CD1c-positive myeloid dendritic cell (primary cell): ENCODE measurements around the gene EXOC1L.

Experiments used
- DNase-seq: peaks from one replicate; pipeline ENCODE4 v3.0.0-alpha.2; 2016; ENCODE audit errors: extremely low spot score

EXOC1L gene

DNA sequence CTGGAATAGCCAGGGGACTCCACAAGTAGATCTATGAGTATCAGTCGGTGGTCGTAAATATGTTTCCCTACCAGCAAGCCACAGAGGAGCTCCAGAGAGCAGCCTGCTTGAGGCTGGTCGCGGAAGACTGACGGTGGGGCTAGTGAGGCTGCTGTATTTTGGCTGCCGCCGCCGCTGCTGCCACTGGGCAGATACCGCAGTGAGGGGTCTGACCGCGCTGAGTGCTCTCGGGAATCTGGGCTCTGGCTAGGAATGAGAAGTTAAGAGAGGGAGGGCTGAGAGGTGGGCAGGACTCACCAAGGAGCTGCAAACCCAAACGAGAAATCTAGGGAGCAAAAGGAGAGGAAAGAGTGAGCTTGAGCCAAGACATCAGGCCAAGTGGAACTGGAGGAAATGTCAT, at the start of gene EXOC1L:
Gene EXOC1L, plus strand, starts transcription at position 157 of the 400 bp plus-strand sequence. Its CDS starts 237 bp downstream, at position 394.
- DNase-seq: no peak

GRCh38 chr4:55770662-55771061, 48.9 kb upstream of the EXOC1L start:
- no peak for DNase-seq

DNA sequence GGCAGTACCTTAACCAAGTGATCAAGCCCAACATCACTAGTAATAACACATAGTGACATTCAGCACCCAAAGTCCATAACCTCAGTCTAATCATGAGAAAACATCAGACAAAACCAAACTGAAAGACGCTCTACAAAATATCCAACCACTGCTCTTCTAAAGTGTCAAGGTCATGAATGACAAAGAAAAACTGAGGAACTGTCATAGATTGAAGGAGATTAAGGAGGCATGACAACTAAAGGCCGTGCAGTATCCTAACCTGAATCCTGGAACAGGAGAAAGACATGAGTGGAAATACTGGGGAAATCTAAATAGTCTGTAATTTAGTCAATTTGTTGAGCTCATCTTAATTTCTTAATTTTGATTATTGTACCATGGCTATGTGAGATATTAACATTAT, 38.2 kb upstream of the EXOC1L start:
- DNase-seq: no peak

DNA sequence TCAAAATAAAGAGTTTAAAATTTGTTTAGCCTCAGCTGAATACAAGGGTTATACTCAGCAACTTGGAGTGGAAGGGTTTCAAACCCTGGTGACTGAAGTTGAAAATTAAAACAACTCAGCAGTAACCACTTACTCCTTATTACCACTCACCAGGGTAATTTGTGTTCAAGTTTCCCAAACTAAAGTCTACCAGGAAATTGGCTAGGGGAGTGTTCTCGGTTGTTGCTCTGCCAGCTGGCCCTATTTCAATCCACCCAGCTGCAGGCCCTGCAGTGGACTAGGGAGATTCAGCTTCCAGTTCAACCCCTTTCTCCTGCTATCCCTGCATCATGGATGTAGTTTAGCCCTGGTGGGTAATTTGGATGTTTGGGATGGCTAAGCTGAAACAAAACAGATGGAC, 37.8 kb upstream of the EXOC1L start:
- DNase-seq: no peak

DNA sequence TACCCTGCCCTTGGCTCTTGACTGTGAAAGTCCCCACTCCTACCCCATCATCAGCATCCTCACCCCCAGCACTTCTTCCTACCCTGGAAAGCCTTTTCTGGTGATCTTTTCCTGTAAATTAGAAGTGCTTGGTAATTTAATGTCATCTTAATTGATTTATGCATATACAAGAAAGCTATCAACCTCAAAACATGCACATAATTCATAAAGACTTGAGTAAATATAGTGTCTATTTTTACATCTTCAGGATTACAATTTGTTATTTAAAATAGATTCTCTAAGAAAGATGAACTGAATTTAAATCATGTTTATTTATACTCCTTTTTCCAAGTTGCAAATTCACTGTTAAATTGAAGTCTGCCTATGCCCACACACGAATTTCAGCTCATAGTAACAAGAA, 36.0 kb upstream of the EXOC1L start:
- DNase-seq: no peak

DNA sequence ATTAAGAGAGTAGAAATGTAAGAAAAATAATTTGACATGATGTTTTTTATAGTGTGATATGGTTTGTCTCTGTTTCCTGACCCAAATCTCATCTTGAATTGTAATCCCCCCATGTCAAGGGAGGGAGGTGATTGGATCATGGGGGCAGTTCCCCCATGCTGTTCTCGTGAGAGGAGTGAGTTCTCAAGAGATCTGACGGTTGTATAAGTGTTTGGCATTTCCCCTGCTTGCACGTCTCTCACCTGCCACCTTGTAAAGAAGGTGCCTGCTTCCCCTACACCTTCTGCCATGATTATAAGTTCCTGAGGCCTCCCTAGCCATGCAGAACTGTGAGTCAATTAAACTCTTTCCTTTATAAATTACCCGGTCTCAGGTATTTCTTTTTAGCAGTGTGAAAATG, 34.8 kb upstream of the EXOC1L start:
- no peak for DNase-seq

DNA sequence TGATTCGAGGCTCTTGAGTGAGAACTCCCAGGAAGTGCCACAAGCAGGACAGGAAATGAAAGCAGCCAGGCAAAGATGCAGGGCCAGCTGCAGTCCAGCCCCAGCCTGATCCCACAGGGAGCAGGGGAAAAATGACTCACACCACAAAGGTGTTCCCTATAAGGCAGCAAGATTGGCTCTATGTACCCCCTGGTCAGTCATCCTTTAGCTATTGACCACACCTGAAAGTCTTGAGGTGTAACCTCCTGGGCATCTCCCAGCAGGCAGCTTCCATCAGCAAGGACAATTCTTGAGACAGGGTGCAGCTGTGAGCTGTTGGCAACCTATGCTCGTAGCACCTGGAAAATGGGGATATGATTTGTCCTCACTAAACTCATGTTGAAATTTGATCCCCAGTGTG, 27.9 kb upstream of the EXOC1L start:
- DNase-seq: no peak

- no peak for DNase-seq
Measured at GRCh38 chr4:55793479-55793878, 26.1 kb upstream of the EXOC1L start.

GRCh38 chr4:55794053-55794452, 25.5 kb upstream of the EXOC1L start:
- no peak for DNase-seq

GRCh38 chr4:55795341-55795740, 24.2 kb upstream of the EXOC1L start:
- DNase-seq: no peak

DNA sequence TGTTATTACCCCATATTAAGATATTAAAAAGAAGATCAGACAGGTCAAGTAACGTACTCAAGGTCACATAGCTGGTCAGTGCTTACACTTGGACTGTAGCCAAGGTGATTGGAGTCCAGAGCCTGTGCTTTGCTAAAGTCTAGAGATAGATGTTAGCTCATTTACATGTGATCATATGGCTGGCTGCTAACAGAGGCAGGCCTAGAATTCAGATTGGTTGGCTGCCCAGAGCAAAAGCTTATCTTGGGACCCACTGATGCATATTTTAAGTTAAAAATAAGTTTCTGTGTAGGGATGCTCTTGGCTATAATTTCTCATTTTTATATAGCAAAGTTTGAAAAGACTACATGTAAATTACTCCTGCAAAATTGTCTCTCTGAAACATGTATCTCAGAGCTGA, 18.1 kb upstream of the EXOC1L start:
- DNase-seq: no peak

DNA sequence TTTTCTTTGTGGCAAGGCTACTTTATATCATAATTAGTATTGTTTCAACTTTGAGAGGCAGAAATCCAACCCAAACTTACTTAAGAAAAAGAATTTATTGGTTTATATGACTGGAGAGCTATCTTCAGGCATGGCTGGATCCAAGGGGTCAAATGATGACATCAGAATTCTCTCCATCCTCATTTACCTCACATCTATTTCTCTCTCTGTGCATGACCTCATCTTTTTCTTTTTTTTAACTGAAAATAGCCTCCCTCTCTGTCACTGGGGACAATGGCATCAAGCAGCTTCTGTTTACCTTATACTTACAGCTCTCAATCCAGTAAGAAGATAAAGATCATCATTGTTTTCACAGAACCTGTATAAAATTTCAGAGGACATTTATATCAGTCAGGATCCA, 12.0 kb upstream of the EXOC1L start:
- DNase-seq: no peak

- DNase-seq: no peak
Measured at GRCh38 chr4:55808186-55808585, 11.4 kb upstream of the EXOC1L start.

DNA sequence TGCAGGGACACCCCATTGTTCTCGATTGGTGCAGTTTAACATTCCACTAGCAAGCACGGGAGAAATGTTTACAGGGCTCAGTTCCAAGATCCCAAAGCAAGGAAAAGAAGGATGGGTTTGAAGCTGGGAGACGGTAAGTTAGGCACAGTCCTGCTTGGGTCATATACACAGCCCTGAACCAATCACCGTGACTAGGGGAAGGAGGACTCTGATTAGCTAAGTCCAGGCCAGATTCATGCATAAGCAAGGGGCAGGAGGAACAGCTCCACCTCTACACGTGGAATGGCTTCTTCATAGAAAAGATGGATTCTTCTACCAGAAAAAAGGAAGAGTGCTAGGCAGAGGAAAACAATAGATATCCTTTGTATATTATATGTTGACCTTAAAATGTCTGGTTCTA, 11.0 kb upstream of the EXOC1L start:
- no peak for DNase-seq

DNA sequence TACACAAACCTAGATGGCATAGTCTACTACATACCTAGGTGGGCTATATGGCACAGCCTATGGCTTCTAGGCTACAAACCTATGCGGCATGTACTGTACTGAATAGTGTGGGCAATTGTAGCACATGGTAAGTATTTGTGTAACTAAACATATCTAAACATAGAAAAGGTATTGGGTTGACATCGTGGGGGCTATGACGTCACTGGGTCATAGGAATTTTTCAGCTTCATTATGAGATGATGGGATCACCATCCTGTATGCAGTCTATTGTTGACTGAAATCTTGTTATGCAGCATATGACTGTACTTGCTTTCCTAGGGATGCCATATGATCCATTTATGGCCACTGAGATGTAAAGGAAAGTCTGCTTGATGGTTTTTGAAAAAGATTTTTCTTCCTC, 1.9 kb upstream of the EXOC1L start:
- no peak for DNase-seq

GRCh38 chr4:55820279-55820678, 689 bp downstream of the EXOC1L start:
- DNase-seq: no peak

DNA sequence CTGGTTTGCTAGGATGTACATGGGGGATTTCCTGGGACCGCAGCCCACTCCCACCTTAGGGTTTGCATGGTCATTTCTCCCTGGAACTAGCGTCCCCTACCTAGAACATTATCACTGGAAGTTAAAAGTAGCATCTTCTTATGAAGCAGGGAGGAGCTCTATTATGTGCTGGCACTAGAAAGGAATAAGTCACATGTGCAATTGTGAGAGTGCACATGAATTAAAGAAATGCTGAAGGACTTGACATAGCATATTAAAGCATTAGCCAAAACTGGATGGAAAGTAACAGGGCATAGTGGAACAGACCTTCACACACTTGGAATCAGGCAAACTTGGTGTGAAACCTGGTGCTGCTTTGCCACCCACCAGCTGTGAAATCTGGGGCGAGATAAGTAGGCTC, 2.7 kb downstream of the EXOC1L start:
- DNase-seq: no peak

GRCh38 chr4:55824865-55825264, 5.3 kb downstream of the EXOC1L start:
- no peak for DNase-seq

DNA sequence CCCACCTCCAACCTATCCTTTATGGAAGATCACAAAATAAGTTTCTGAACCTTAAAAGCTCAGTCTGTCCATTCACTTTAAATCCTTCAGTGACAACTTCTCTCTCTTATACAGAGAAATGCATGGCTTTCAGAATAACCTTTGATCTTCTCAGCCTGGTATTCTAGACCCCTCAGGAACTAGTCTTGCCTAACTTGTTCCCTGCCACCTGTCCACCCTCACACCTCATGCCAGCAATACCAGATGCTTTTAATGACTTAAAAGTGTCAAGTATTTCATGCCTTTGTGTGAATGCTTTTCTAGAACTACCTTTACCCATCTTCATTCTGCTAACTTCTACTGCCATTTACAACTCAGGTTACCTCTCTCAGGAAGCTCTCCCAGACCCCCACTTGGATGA, 7.4 kb downstream of the EXOC1L start:
- no peak for DNase-seq

- no peak for DNase-seq
Measured at GRCh38 chr4:55827582-55827981, 8.0 kb downstream of the EXOC1L start.

GRCh38 chr4:55830048-55830447, 10.5 kb downstream of the EXOC1L start:
- DNase-seq: no peak

DNA sequence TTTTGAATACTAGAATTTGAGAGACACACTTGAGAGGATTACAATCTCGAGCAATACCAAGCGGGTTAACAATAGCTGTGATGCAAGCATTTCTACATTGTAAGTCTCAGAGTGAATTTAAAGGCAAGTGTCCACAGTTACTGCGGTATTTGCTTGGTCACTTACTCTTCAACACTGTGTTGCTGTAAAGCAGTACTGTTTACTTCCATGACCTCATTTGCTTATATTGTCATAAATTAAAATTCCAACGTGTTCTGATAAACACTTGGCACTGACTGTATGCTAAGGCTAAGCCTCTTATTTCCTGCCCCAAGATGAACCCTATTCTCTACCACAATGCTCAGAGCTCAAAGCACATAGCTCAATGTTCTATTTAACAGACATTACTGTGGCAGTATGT, 11.1 kb downstream of the EXOC1L start:
- DNase-seq: no peak

GRCh38 chr4:55834086-55834795, 14.7 kb downstream of the EXOC1L start:
- no peak for DNase-seq

DNA sequence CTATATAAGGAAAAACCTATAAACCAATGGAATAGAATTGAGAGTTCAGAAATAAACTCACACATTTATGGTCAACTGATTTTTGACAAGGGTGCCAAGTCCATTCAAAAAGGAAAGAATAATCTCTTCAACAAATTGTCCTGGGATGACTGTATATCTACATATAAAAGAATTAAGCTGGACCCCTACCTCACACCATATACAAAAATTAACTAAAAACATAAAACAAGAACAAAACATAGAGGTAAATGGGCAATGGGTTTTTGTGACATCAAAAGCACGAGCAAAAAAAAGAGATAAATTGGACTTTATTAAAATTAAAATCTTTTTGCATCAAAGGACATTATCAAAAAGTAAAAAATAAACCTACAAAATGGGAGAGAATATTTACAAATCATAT, 18.3 kb downstream of the EXOC1L start:
- DNase-seq: no peak
